Urothelium cell line (cell line): ENCODE results near the gene TRIM4.
"Not testable (repeated sequence)": the region's sequence is repeated elsewhere in the genome, so short reads cannot be mapped to it uniquely, and the experiment has no call there.

Experiments
- DNase-seq: peaks from one replicate; pipeline ENCODE4 v3.0.0; 2011; ENCODE audit warnings: low spot score, mixed read lengths
- FAIRE-seq: peaks from 2 replicates; lab custom pipeline; 2011; peaks lifted over from hg19 to GRCh38; lab: Jason Lieb, UNC

Gene TRIM4

GRCh38 chr7:99920149-99920548 is 819 bp upstream of the TRIM4 start:
- DNase-seq, result no peak
- FAIRE-seq, result no peak

GRCh38 chr7:99919814-99920112 is 433 bp upstream of the TRIM4 start:
- no peak for FAIRE-seq
- no peak for DNase-seq

GRCh38 chr7:99910976-99911375 is 8.4 kb downstream of the TRIM4 start:
- no peak for FAIRE-seq
- DNase-seq, result no peak

- no peak for FAIRE-seq
These were observed 17.7 kb downstream of the TRIM4 start for GRCh38 chr7:99901581-99901980.

GRCh38 chr7:99899830-99900519 is 19.4 kb downstream of the TRIM4 start:
- DNase-seq (no peak), FAIRE-seq (no peak)

More at GRCh38 chr7:99901581-99901980, 17.7 kb downstream of the TRIM4 start:
- no peak for DNase-seq

DNA sequence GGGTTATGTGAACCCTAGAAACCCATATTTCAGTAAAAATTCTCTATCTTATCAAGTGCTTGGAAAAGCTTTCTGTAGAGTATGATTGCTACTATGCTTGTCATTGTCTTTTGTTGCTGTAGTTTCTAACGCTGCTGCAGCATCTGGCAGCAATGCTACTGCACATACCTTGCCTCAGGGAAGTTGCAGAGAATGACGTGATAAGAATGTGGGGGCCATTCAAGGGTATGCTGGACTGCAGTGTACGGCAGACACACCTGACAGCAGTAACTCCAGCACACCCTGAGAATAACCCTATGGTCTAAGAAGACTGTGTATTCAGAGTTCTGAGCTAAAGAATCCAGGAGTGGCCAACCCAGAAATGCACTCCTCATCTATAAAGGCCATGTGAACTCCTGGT is 20.5 kb downstream of the TRIM4 start:
- DNase-seq (no peak), FAIRE-seq (no peak)

DNA sequence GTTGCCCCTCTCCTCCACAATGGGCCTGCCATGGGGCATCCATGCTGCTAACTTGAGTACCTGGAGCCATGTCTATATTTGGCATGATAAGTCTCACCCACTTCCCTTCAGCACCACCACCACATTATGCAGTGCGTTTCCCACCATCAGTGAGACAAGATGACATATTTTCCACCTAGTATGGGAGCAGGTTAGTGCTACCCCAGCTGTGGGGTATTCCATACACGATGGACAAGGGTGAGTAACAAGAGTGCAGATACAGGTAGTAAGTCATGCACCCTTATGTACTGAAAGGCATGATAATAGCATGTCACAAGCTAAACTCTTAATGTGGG is 21.3 kb downstream of the TRIM4 start:
- FAIRE-seq (peak; percentile 17), DNase-seq (no peak)

GRCh38 chr7:99897322-99898022 is 21.9 kb downstream of the TRIM4 start:
- DNase-seq, result no peak
- no peak for FAIRE-seq

DNA sequence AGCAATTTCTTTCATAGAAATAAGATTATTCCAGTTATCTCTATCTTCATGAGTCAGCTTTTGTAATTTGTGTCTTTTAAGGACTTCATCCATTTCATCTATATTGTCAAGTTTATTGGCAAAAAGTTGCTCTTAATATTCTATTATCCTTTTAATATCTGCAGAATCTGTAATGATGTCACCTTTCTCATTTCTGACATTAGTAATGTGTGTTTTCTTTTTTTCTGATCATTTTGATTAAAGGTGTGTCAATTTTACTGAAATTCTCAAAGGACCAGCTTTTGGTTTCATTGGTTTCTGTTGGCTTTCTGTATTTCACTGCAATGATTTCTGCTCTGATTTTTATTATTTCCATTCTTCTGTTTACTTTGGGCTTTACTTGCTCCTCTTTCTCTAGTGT is 24.6 kb downstream of the TRIM4 start:
- no peak for DNase-seq
- FAIRE-seq, result no peak

- no peak for DNase-seq
- no peak for FAIRE-seq
These were observed 26.1 kb downstream of the TRIM4 start for GRCh38 chr7:99893280-99893679.

GRCh38 chr7:99890348-99890747 is 29.0 kb downstream of the TRIM4 start:
- FAIRE-seq, result peak; percentile 74
- DNase-seq, result not testable (repeated sequence)

- not testable (repeated sequence) for FAIRE-seq, DNase-seq
These were observed 31.0 kb downstream of the TRIM4 start for GRCh38 chr7:99888366-99888765.

DNA sequence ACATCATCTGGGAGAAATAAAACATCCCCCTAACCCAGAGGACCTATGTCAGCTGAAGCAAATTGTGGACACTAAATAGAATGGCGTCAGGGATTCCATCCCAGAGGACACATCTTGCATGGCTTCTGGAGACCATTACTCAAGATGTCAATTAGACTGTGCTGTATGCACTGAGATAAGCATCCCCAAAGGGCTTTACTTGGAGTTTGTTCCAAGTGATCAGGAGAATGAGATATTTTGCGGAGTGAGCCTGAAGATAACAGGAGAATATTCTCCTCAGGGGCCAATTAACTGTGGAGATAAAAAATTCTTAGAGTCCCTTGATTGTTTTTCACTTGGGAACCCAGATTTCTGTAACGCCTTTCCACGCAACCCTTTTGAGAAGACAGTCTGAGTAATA is 38.0 kb downstream of the TRIM4 start:
- FAIRE-seq, result no peak
- no peak for DNase-seq

DNA sequence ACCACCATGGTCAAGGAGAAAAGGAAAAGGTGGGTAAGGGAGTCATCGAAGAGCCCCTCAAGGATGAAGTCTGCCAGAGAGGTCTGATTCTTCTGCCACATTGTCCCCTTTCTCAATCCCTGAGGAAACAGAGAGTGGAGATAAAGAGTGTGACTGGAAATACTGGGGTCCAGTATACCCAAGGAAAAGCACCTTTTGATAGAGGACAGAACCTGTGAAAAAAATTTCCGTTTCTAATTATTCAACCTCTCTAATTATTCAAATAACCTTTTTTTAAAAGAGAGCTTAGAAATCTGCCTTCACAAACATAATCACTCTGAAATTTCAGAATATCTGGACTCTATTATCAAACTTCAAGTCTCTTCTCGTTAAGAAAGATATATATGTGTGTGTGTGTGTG is 42.4 kb downstream of the TRIM4 start, which contains the start of gene OR2AE1:
Gene OR2AE1 (minus strand): TSS at position 101 of the 400 bp plus-strand sequence. CDS start 0 bp downstream, at position 101.
- DNase-seq (no peak), FAIRE-seq (no peak)

- FAIRE-seq, result peak; percentile 87
These were observed 42.8 kb downstream of the TRIM4 start for GRCh38 chr7:99876491-99876890.

DNA sequence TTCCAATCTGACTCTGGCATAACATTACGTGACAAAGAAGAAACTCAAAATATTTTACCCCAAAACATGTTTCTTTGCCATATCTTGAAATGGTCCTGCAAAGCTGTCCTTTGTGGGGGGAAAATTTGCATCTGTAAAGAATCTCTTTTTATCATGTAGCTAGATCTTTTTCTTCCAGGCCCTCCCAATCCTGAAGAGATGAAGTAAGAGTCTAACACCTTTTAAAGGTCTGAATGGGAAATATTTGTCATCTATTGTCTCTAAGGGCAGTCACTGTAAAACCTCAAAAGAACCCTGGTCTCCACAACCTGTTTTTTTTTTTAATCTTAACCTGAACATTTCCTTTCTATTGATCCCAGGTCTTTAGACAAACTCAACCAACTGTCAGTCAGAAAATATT is 51.1 kb downstream of the TRIM4 start:
- FAIRE-seq (no peak), DNase-seq (no peak)

More at GRCh38 chr7:99876491-99876890, 42.8 kb downstream of the TRIM4 start:
- DNase-seq, result no peak

GRCh38 chr7:99867477-99867876 is 51.9 kb downstream of the TRIM4 start:
- not testable (repeated sequence) for FAIRE-seq, DNase-seq

- FAIRE-seq (no peak), DNase-seq (no peak)
These were observed 55.4 kb downstream of the TRIM4 start for GRCh38 chr7:99863847-99864440.

DNA sequence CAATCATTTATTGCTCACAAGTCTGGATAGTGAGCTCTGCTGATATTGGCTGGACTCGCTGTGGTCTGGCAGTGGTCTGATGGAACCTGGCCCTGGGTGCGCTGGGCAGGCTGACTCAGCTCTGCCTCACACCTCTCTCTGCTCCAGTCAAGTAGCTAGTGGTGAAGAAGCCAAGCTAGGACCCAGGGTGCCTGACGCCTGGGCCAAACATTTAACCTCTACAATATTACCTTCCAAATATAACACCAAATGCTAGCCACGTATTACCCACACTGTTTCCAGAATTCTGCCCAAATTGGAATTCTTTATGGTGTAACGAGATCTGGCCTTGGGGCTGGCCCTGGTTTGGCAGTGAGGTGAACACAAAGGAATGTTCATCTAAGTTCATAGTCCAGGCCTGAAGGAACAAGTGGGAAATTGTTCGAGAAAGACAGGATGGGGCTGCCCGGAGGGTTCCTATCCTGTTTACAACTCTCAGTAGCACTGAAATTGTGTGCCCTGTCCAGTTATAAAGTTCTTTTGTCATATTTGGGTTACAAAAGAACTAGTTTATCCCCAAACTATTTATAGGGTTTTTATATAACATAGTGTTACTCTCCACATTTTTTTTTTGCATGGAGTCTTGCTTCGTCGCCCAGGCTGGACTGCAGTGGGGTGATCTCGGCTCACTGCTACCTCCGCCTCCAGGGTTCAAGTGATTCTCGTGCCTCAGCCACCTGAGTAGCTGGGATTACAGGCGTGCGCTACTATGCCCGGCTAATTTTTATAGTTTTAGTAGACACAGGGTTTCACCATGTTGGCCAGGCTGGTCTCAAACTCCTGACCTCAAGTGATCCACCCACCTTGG is 58.8 kb downstream of the TRIM4 start:
- peak; percentile 84 for FAIRE-seq
- peak; percentile 82 for DNase-seq

DNA sequence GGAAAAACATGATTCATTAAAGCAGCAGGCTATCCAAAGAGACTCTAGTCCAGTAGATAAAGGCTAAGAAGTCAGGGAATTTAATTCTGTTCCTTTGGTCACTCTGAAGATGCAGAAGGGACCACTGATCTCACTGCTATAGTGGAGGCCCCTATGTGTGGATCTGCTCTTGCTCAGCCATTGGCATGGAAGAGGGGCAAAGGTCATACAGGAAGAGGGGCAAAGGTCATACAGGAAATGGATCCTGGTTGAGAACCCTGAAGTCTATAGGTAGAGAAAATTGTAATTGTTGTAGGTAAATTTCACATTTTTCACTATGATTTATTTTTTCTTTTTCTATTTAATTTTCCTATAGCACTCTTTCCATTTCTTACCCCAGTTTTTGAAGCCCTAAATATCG is 64.1 kb downstream of the TRIM4 start:
- no peak for DNase-seq
- FAIRE-seq, result no peak
